CD4-positive, alpha-beta T cell treated with Interleukin-4 for 1 hour (primary cell): Measurements from ENCODE around the gene UBE2D4.
"Not testable (repeated sequence)": the region's sequence is repeated elsewhere in the genome, so short reads cannot be mapped to it uniquely, and the experiment has no call there.

Source experiments
- DNase-seq, 2 donors: peaks; one replicate each; pipeline ENCODE4 v3.0.0-alpha.2; 2020 to 2022

Gene UBE2D4

GRCh38 chr7:43914795-43915194, 11.4 kb upstream of the UBE2D4 start:
- DNase-seq, result no peak

DNA sequence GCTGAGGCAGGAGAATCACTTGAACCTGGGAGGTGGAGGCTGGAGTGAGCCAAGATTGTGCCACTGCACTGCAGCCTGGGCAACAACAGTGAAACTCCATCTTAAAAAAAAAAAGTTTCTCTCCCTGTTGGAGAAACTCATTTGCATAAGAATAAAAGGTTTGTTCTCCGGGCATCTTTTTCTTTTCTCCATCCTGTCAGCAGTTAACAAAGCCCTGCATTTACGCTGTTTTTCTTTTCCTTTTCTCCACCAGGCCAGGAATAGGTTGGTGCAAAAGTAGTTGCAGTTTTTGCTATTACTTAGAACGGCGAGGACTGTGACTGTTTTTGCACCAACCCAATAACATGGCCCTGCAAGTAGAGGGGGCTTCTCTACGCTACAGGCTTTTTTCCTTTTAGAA, 10.3 kb upstream of the UBE2D4 start:
- DNase-seq, result no peak

GRCh38 chr7:43921423-43921822, 4.8 kb upstream of the UBE2D4 start:
- DNase-seq, result no peak

DNA sequence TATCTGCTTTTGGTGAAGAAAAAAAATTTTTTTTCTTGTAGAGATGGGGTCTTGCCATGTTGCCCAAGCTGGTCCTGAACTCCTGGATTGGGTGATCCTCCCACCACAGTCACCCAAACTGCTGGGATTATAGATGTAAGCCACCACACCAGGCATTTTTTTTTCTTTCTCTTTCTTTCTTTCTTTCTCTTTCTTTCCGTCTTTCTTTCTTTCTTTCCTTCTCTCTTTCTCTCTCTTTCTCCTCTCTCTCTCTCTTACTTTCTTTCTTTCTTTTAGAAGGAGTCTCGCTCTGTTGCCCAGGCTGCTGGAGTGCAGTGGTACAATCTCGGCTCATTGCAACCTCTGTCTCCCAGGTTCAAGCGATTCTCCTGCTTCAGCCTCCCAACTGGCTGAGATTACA, 3.5 kb upstream of the UBE2D4 start:
- no peak for DNase-seq

GRCh38 chr7:43926798-43927123, 525 bp downstream of the UBE2D4 start:
- DNase-seq, result no peak

GRCh38 chr7:43927810-43928209, 1.6 kb downstream of the UBE2D4 start:
- no peak for DNase-seq

- DNase-seq, result no peak
Measured at GRCh38 chr7:43929529-43930457, 3.6 kb downstream of the UBE2D4 start.

DNA sequence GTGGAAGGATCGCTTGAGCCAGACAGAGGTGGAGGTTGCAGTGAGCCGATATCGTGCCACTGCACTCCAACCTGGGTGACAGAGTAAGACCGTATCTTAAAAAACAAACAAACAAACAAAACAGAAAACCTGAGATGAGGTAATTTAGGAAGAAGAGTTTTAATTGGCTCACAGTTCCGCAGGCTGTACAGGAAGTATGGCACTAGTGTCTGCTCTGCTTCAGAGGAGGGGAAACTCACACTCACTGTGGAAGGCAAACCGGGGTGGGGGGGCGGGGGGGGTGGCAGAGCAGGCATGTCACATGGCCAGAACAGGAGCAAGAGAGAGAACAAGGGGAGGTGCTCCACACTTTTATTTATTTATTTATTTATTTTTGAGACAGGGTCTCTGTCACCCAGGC, 5.1 kb downstream of the UBE2D4 start:
- DNase-seq, result no peak

GRCh38 chr7:43933902-43934560, 7.8 kb downstream of the UBE2D4 start:
- DNase-seq, result no peak

GRCh38 chr7:43937444-43937843, 11.2 kb downstream of the UBE2D4 start:
- no peak for DNase-seq

GRCh38 chr7:43938892-43939482, 12.8 kb downstream of the UBE2D4 start:
- DNase-seq, result no peak

DNA sequence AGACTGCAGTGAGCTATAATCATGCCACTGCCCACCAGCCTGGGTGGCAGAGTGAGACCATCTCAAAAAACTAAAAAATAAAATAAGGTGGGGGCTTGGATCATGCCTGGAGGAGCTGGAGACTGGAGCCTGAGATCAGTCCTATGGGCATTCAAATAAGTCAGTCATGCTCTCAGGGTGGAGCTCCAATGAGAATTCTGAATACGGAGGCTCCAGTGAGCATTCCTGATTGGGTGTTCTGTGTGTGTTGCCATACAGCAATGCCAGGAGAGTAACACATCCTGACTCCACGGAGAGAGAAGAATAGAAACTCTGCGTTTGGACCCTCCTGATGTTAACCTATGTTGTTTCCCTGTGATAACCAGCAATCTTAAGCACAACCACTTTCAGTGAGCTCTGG, 16.0 kb downstream of the UBE2D4 start:
- DNase-seq, result no peak

DNA sequence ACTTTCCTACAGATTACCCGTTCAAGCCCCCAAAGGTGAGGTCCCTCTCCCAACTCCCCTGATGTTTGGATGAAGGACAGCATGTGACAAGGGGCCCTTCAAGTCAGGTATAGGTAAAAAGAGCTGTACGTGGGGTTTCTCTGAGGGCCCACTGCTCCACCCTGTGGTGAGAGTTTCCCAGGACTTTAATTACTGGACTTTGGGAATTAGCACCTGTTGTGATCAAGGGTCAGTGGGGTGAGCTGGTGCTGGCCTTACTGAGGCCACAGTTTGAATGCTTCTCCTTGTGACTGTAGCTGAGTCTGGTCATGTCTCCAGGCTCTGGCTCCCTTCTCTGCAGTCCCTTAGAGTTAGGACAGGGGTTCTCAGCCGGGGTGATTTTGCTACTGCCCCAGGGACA, 16.8 kb downstream of the UBE2D4 start:
- no peak for DNase-seq

GRCh38 chr7:43943417-43944187, 17.4 kb downstream of the UBE2D4 start:
- DNase-seq, result no peak

DNA sequence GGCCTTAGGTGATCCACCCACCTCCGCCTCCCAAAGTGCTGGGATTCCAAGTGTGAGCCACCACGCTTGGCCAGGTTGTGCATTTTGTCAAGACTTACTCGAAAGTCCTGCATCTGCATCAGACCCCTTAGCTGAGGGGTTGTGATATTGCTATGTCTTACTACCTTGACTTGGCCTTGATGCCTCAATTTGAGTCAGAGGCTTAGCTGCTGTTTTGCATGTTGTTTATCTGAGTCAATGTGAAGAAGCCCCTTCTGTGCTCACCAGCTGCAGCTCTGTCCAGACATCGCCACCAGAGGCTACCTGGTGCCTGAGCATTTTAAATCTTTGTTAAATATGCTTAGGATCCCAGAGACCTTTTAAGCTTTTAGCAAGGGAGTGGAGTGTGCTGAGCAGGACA, 18.1 kb downstream of the UBE2D4 start:
- DNase-seq, result no peak

- no peak for DNase-seq
Measured at GRCh38 chr7:43952028-43952427, 25.8 kb downstream of the UBE2D4 start.

DNA sequence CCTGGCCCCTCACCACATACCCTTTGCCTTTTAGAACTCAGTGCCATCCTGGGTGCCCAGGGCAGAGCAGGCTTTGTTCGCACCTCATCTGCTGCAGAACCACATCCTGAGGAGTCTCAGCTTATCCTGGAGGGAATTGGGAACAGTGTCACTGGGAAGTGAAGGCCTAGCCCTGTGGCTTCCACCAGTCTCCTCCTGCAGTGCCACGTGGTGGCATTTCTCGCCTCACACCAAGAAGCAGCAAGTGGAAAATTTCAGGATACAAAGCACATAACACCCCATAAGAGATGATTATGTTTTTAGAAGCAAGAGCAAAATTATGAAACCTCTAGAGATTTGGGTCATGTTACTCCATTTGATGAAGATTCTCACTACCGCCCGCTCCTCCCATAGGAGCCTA, 26.8 kb downstream of the UBE2D4 start:
- no peak for DNase-seq

- DNase-seq, result peak in 1 of 2 donors; percentile 13
Measured at GRCh38 chr7:43954524-43955228, 28.4 kb downstream of the UBE2D4 start.

DNA sequence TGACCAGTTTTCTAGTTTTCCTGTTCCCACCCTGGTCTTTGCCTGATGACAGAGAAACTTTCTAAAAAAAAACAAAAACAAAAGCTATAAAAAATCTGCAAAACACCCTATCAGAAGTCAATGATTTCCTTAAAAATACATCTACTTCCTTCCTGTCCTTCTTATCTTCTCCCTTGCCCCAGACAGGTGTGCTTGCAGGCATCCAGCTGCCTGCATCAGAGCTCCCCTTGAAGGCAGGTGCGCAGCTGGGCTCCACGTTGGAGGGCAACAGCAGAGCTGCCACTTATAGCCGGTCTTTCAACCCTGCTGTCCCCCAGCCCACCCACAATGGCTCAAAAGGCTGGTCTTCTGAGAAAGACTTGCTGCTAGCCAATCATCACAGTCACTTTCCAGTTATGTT, 29.8 kb downstream of the UBE2D4 start:
- DNase-seq, result no peak

- no peak for DNase-seq
Measured at GRCh38 chr7:43960933-43961332, 34.7 kb downstream of the UBE2D4 start.

GRCh38 chr7:43966392-43966791, 40.2 kb downstream of the UBE2D4 start:
- DNase-seq, result not testable (repeated sequence)

- not testable (repeated sequence) for DNase-seq
Measured at GRCh38 chr7:43968172-43969040, 42.2 kb downstream of the UBE2D4 start.
